GM21447 (cell line): ENCODE measurements around the gene CSRP1.
A peak's percentile ranks its signal among the peaks of the same experiment; 100 is the strongest.

Source experiments
- ATAC-seq: cut with Tn5 transposase; IDR thresholded peaks from one replicate; pipeline ENCODE4 v1.9.1; 2021; ENCODE audit not compliant: unreplicated experiment

Gene CSRP1

DNA sequence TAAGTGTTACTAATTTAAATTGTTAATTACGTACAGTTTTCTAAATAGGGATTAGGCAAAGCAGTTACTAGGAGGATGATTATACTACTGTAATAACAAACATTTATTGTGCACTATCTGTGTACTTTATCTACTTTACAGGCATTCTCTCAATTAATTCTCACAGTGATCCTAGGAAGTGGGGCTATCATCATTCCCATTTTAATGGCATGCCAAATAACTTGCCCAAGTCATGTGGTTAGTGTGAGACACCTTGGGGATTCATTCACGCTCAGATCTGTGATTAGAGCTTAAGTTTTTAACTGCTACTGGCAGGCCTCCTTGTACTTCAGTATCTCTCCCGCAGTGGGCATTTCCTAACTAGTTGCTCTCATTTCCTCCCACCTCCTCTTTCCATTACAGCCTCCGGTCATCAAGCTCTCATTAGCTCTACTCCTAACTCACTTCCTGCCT, 49.4 kb downstream of the CSRP1 start:
- no peak for ATAC-seq

DNA sequence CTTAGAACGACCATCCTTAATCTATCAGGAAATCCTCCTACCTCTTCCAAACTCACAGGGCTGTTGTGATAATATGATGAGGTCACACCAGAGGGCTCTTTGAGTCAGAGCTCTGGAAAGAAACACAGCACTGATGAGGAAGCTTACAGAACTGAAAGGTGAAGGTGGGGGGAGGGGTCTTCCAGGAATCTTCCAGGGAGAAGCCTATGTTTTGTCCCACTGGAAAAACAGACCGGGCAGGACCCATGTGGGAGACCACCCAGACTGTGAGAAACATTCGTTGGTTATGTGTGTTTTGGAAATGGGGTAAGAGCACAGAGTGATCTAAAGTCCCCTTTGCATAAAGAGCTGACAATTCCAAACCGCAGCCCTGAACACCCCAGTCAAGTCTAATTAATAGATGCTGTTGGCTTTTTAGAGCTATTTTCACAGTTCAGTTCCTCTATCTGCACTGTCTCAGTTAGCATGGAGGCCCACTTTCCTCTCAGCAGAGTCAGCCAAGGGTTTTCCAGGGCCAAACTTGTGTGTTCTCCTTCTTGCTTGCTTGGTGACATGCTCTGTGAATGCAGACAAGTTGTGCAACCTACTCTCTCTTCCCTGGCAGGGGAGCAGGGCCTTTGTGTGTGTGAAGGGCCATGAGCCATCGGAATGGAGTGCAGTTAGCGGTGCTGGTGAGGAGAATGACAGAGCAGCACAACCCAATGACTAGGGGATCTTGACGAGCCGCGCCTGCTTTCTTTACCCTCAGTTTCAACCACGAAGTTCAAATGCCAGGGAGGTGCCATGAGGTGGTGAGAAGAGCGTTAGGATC, 50.2 kb downstream of the CSRP1 start:
- no peak for ATAC-seq

DNA sequence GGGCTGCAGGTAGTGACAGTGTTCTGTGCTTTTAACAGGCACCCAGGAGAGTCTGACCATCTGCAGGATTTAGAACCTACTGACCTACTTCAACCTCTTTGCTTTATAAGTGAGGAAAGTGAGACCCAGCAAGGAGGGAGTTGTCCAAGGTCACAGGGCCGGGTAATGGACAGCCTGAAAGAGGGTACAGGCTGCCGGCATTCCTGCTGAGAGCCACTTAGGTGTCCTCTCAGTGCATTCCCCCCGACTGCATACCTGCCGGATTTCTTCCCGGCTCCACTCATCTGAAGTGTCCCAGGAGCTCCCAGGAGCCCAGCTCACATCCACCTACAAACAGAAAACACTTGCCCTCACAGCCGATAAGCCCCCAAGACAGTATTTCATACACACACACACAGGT, 51.8 kb downstream of the CSRP1 start:
- ATAC-seq, result no peak

- ATAC-seq, result no peak
These were observed 52.3 kb downstream of the CSRP1 start for GRCh38 chr1:201454608-201455007.

GRCh38 chr1:201452866-201453265, 54.1 kb downstream of the CSRP1 start:
- ATAC-seq, result no peak

DNA sequence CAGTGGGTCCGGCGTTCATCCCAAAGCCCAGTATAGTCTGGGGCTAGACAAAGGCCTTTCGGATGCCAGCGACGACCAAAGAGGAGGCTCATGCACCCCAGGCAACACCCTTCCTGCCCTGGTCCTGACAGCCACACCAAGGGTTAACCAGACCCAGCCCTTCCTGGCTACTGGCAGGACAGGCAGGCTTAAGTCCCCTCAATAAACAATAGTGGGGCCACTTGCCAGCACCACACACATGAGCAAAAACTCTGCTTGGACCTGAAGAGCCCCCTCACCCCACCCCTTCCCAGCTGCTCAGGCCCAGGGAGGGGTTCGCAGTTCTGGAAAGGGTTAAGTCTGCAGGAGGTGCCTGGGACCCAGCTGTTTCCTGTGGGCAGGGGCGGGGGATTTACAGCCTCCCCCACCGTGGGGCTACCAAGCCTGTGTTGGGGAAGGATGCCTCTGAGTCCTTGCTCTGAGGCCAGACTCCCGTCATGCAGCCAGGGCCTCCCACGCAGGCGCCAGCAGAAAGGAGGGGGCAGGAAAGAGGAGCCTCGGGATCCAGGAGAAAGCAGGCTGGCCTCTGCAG, 56.1 kb downstream of the CSRP1 start:
- ATAC-seq, result no peak

- ATAC-seq, result no peak
These were observed 57.9 kb downstream of the CSRP1 start for GRCh38 chr1:201448990-201449389.

DNA sequence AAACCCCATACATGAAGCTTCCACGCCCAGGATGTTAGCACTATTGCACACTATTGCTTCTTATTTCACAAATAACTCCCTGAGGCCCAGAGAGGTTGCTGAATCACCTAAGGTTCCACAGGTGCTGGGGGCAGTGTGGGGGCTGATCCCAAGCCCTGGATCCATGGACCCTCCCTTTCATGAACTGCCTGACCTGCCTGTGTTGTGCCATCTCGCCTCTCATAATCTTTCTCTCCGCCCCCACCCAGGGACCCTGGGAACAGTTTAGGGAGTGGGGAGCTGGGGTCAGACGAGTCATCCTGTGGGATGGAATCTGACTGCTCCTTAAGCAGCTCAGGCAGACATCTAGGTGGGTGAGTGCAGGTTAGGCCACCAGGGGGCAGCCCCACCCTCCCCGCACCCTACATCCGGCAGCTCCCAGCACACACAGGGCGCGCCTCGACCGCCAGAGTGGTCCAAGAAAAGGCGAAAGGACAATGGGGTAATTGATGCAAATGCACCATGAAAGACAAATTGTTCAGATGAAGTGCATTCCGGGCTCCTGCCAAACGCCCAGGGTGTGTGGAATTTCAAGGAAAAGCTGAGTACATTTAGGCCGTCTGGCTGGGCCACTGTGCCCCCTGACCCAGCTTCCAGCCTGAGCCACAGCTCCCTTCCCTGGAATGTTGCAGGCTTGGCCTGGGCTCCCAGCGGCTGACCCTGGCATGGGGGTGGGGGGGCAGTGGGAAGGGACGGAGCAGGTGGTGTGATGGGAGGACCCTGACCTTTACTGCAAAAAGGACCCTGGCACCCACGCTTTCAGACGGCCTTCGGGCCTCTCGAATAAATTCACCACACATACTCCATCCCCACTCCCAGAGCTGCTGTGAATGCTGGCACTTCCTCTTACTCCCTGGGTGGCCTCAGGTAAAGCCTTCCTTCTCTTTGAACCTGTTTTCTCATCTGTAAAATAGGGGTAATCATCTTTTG, 58.7 kb downstream of the CSRP1 start:
- ATAC-seq, result peak; percentile 75

GRCh38 chr1:201445310-201445709, 61.6 kb downstream of the CSRP1 start:
- ATAC-seq, result no peak

DNA sequence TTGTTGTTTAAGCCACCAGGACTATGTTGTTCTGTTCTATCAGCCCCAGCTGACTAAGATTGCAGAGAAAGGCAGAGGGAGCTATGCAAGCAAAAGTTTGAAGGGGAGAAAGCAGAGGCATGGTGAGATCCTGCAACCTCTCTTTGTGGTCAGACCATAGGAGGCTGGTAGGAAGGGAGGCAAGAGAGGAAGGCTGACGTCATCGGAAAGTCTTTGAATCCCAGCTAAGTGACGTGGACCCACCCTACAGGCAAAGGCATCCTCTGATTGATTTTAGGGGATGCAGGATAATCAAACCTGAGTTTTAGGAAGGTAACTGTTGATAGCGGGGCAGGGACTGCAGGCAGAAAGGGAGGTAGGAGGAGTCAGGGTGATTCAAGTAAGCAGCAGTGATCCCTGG, 62.1 kb downstream of the CSRP1 start:
- ATAC-seq, result no peak

DNA sequence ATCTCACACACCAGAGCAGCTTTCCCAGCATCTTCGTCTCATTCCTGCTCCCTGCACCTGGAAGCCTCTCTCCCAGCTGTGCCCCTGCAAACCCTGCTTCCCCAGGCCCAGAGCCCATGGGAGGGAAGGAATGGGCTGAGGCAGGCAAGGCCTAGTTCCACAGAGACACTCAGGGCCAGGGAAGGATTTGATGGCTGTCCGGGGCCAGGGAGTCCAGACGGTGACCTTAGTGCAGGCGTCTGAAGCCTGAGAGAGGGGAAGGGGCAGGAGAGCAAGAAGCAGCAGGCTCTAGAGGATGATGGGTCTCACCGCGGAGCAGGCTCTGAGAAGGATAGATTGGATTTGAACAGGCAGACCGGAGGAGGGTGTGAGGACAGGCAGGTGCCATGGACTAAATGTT, 63.2 kb downstream of the CSRP1 start:
- no peak for ATAC-seq

GRCh38 chr1:201436969-201437368, 70.0 kb downstream of the CSRP1 start:
- ATAC-seq, result no peak

DNA sequence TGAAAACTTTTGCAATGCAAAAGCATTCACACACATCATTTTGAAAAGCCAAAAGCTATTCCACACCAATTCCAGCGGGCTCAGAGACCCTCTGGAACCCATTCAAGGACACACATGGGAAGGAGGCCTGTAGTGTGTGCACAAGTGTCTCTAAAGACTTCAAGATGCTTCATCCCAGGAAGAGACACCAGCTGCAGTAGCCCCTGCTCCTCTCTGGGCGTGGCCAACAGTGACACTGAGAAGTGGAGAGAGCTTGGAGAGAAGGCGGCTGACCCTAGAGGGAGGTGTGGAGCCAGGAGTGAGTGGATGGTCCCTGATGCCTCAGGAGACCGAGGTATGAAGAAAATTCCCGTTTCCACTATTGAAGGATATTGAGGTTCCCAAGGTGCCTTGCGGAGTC, 70.5 kb downstream of the CSRP1 start:
- ATAC-seq, result no peak

DNA sequence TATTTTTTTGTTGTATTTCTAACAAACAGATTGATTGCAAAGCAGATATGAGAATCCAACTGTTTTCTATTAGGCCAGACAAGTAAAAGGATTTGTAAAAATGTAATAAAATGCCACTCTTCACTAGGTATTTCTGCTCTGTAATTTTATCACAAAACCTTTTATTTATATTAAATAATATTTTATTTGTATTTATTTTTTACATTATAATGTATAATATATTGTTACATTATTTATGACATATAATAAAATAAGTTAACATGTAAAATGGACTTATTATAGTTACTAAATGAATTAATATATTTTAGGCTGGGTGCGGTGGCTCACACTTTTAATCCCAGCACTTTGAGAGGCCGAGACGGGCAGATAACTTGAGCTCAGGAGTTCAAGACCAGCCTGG, 72.7 kb downstream of the CSRP1 start:
- ATAC-seq, result no peak

- ATAC-seq, result no peak
These were observed 73.3 kb downstream of the CSRP1 start for GRCh38 chr1:201433609-201434008.
